HG02885 (cell line): ENCODE measurements around the gene CKLF.
"Not testable (repeated sequence)": the region's sequence is repeated elsewhere in the genome, so short reads cannot be mapped to it uniquely, and the experiment has no call there.

Source experiments
- ATAC-seq: cut with Tn5 transposase; IDR thresholded peaks from one replicate; pipeline ENCODE4 v1.9.1; 2021; ENCODE audit warnings: mild to moderate bottlenecking; ENCODE audit not compliant: unreplicated experiment, poor library complexity

CKLF gene

DNA sequence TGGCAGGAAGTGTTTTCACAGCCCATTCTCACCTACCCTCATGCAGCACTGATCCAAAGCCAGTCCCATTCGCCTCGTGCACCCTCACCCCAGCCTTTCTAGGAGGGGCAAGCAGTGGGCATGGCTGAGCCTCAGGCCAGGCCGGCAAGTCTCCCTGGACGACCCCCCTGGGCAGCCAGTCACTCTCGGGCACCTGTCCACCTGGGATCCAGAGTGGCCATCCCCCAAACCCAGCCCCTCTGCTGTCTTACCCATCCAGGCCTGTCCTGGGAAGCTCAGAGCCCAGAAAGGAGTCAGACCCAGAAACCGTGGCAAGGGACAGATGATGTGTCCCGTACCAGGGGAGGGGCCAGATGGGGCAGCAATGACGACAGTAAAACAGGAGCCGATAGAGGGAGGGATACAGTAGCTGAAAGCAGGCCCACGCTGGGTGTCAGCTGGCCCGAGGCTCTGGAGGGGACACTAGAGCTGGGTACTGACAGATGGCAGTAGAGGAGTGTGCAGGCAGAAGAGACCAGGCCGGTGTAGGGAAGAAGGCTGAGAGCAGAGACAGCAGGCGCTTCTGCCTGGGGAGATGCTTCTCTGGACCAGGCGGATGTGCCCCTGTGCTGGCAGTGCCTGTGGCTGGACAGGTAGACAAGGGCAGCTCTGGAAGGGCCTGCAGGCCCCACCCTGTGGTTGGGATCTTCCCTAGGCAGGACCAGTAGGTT is 57.9 kb downstream of the CKLF start:
- ATAC-seq: no peak

GRCh38 chr16:66611911-66612310 is 59.5 kb downstream of the CKLF start:
- ATAC-seq: not testable (repeated sequence)

GRCh38 chr16:66612422-66612821 is 60.0 kb downstream of the CKLF start:
- no peak for ATAC-seq

DNA sequence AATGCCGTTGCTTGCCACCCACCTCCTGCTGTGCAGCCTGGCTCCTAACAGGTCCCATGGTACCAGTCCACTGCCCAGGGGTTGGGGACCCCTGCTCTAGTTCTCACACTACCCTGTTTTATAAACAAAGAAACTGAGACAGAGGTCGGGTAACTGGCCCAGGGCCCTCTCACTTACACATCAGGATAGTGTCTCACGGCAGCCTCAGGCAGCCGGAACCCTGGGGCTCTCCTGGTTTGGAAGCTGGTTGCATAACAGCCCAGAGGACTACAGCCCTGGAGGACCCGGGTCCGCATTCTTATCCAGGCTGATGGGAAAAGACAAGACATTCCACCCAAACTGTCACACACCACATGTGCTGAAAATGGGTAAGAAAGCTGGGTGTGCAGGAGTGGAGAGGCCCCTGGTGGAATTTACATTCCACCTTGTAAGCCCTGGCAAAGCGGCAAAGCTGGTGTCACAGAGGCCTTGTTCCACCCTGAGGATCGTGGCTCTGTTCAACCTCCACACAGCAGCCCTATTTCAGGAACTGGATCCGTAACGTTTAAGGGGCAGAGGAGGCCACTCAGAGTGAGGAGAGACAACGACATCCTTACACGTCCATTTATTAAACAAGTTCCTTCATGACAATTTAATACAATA is 61.9 kb downstream of the CKLF start:
- ATAC-seq: no peak
